K562 (cell line): ENCODE data around the gene IQCN. TPM values are rescaled to one million over a fixed set of nuclear protein-coding genes. Genes with fewer than 3 reads are reported as not detected.

ENCODE experiments used
- CBX1 ChIP-seq: sonication (generic); IDR thresholded peaks from 2 replicates; pipeline ENCODE4 v1.6.1; 2016; ENCODE audit warnings: antibody characterized with exemption, low read depth, mild to moderate bottlenecking
- HDGF ChIP-seq: fragments of 450-650 bp; IDR thresholded peaks from 2 replicates; pipeline ENCODE4 v1.6.1; 2016
- ID3 ChIP-seq, 2 experiments: fragments of 250-450 bp in 1 of 2; fragments of 450-650 bp in 1 of 2; sonication (Bioruptor Pico) in 1 of 2; IDR thresholded peaks; 2 replicates each; pipeline versions ENCODE4 v1.6.1 to v1.8.0; 2016 to 2021; ENCODE audit warnings: mild to moderate bottlenecking in 2 of 2, moderate library complexity in 2 of 2, missing compliant biosample characterization in 1 of 2, missing genetic modification characterization in 1 of 2
- NEUROD1 ChIP-seq: fragments of 150-350 bp; IDR thresholded peaks from 2 replicates; pipeline ENCODE4 v1.6.1; 2014; ENCODE audit warnings: borderline replicate concordance, low read length, low read depth; ENCODE audit not compliant: partially characterized antibody
- RBBP5 ChIP-seq: fragments of 200-600 bp; sonication (generic); IDR thresholded peaks from 2 replicates; pipeline ENCODE4 v1.6.1; 2012; ENCODE audit warnings: borderline replicate concordance, mild to moderate bottlenecking, low read length, control low read depth, inconsistent platforms; ENCODE audit not compliant: insufficient read depth, poor library complexity, severe bottlenecking
- RBM25 ChIP-seq: fragments of 200-400 bp; formaldehyde crosslinking; IDR thresholded peaks from 2 replicates; pipeline ENCODE4 v1.6.1; 2018; ENCODE audit warnings: low read length, low read depth, moderate library complexity; ENCODE audit not compliant: severe bottlenecking
- REST ChIP-seq, 2 experiments: fragments of 450-650 bp; formaldehyde crosslinking in 1 of 2; IDR thresholded peaks; 2 replicates each; pipeline versions ENCODE4 v1.4.0 to v1.6.1; 2014 to 2020; ENCODE audit warnings: mild to moderate bottlenecking in 2 of 2, borderline replicate concordance in 1 of 2, low read depth in 1 of 2
- SNIP1 ChIP-seq: fragments of 450-650 bp; IDR thresholded peaks from 2 replicates; pipeline ENCODE4 v1.7.1; 2017; ENCODE audit warnings: low read depth, mild to moderate bottlenecking
- ZNF830 ChIP-seq: fragments of 250-450 bp; sonication (Bioruptor Pico); IDR thresholded peaks from 2 replicates; pipeline ENCODE4 v1.5.0; 2021; ENCODE audit warnings: mild to moderate bottlenecking
- polyA plus RNA-seq, 8 experiments: library from polyadenylated mRNA; depleted of rRNA in 4 of 8; stranded (reverse) in 5 of 8; unstranded in 3 of 8; fragments of >200 nt; fragmentation: Nextera tagmentation in 2 of 8; fragmentation: Illumina TruSeq in 1 of 8; extraction: Ambion mirVana in 2 of 8; extraction: Trizol in 1 of 8; gene quantifications; 2 replicates each; pipeline versions ENCODE4 v1.2.1 to v1.2.3, GENCODE V29; 2011 to 2014; ENCODE audit warnings: inconsistent platforms in 1 of 8, missing spikeins in 1 of 8
- total RNA-seq, 7 experiments: library from RNA; depleted of rRNA in 6 of 7; stranded (reverse); fragments of >200 nt in 6 of 7; fragmentation: Illumina TruSeq in 2 of 7; extraction: Trizol in 2 of 7; gene quantifications; 2 replicates each; pipeline versions ENCODE4 v1.2.1 to v1.2.3, GENCODE V29; 2011 to 2021; ENCODE audit warnings: low replicate concordance in 1 of 7

The IQCN gene
- total and polyA plus RNA-seq, 9 of the 15 experiments (the other 6 are each of a cell fraction or from before 2014, with no cell fraction given) = 0.01 to 0.07 (median 0.04) TPM; not detected in 3

- TF ChIP-seq REST (IDR thresholded peaks at IDR 0.05; ENCODE audit: borderline replicate concordance) = no peak
- 0 out of 2 replicates have a peak, but pooled peaks have one; percentile 34 for TF ChIP-seq REST (CRISPR knock-in tag; IDR thresholded peaks at IDR 0.05; ENCODE audit: low read depth)
- 0 out of 2 replicates have a peak, but pooled peaks have one; percentile 46 for TF ChIP-seq ZNF830
- TF ChIP-seq RBM25 = peak; percentile 37
- TF ChIP-seq RBBP5 = no peak
- no peak for TF ChIP-seq NEUROD1
- no peak for TF ChIP-seq SNIP1
- peak; percentile 87; the same call in 1 of the 2 replicates for TF ChIP-seq HDGF
- TF ChIP-seq CBX1 = 0 out of 2 replicates have a peak, but pooled peaks have one; percentile 40
- TF ChIP-seq ID3 (CRISPR knock-in tag; IDR thresholded peaks at IDR 0.05) = no peak
- TF ChIP-seq ID3 (tag; IDR thresholded peaks at IDR 0.05) = peak; percentile 69
Measured at GRCh38 chr19:18291019-18291524, 16.8 kb upstream of the IQCN start (continued).
